Right forelimb (tissue), 1 donor: ENCODE measurements around the gene GYG1.
"Not testable (repeated sequence)": the region's sequence is repeated elsewhere in the genome, so short reads cannot be mapped to it uniquely, and the experiment has no call there.

Experiments
- DNase-seq: peaks from one replicate; pipeline ENCODE4 v3.0.0-alpha.2; 2018

Gene GYG1

DNA sequence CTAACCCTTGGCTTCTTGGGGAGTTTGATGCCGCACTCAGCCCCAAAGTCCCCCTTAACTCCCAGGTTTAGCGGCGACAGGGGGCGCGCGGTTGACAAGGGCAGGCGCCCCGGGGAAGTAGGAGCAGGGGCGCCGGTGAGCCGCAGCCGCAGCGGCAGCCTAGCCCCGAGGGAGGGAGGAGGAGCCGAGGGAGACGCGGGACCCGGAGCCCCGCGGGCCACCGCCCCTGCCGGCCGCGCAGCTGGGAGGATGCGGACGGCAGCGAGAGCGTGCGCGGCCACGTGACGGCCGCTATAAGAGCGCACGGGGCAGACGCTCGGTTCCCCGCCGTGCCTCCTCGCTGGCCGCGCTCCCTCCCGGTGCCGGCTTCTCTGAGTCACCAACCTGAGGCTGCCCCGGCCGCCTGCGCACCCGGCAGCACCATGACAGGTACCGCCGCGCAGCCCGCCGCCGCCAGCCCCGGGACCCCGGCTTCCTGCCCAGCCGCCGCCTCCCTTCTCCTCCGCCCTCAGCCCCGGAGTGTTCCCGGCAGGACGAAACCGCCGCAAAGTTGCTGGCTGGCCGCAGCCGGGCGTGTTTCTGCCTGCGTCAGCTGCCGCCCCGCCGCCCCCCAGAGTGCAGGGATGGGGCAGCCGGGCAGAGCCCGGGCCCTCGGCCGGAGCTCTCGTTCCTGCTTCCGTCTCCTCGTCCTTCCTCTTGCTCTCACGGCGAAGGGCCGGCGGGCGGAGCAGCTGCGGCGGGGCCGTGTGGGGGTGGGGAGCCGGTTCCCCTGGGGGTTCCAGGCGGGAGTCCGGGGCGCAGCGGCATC lies at the start of gene GYG1:
Gene GYG1, plus strand, starts transcription at position 322 of the 808 bp plus-strand sequence. Its CDS starts 101 bp downstream, at position 423.
- peak; percentile 84 for DNase-seq

GRCh38 chr3:148943506-148944205 lies 47.7 kb upstream of the GYG1 start:
- no peak for DNase-seq

DNA sequence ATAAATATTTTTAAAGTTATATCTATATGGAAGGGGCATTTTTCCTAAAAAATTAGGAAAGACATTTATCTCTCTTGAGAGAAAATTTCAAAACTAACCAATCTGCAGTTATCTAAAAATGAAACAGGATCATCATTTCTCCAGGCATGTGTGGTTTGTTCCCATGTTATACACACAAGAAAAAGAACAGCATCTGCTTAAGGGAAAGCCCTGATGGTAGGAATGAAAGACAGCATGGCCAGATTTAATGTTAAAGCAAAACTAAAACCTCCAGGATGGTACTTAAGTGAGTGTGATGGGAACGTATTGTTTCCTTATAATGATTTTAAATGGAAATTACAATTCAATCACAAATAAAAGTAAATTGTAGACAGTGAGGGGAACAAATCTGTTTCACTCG lies 46.2 kb upstream of the GYG1 start:
- no peak for DNase-seq

DNA sequence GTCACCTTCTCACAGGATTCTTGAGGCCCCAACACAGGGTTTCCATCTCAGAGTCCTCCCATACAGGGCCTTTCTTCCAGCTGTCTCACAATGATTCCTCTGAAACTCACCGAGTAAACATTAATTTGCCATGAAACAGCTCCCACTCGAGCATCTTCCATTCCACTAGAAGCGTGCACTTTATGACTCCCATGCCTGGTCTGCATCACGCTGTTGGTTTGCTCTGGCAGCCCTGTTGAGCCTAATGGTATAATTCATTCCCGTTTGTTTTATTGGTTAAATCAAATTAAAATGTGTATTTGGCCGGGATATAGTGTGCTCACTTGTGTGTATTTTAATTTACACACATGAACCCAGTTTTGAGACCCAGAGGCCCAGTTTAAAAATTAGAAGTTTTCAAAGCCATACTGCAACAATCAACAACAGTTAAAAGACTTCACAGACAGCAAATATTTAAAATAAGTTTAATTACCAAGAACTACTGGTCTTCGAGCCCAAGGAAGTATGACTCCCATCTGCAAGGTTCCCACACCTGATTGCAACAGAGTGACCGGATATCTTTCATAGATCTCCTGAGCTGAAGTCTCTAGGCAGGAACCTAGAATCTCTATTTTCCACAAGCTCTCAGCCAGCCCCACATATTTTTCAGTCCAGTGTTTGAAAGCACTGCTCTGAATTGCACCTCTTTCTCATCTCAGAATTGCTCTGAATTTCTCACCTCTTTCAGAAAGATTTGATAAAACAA lies 42.3 kb upstream of the GYG1 start:
- DNase-seq, result no peak

DNA sequence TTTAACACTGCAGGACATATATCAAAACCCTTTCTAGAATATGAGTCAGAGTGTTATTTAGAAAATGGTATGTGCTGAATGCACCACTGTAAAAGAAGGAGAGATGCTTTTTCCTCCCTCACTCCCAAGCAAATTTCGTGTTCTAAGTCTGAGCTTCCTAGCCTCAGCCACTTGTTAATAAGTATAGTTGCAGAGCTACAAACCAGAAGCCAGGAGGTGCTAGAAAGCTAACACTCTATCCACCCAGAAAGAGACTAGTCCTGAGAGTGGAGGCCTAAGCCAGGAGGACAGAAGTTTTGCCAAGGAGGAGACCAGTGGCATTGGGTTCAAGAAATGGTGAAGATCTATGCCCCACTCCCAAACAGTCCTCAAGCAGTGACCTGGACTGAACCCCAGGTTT lies 40.5 kb upstream of the GYG1 start:
- no peak for DNase-seq

GRCh38 chr3:148951599-148952361 lies 39.6 kb upstream of the GYG1 start:
- DNase-seq, result no peak

DNA sequence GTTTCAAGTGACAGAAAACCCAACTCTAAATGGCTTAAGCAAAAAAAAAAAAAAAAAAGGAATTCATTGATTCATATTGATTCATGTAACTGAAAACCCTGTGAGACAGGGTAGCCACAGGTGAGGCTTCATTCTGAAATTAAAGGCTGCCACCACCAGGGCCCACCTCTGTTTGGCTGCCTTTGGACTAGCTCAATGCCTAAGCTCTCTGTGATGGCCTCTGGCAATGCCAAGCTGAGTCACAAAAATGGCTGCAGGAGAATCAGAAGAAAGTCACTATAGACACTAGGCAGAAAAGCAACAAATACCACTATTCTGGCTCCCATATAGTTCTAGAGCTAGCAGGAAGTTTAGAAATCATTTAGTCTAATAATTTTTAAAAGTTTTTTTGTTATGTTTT lies 38.2 kb upstream of the GYG1 start:
- DNase-seq, result no peak

GRCh38 chr3:148954981-148955380 lies 36.4 kb upstream of the GYG1 start:
- DNase-seq, result no peak

- DNase-seq, result peak; percentile 47
Observed at GRCh38 chr3:148955544-148956346, 35.6 kb upstream of the GYG1 start.

GRCh38 chr3:148957586-148957985 lies 33.8 kb upstream of the GYG1 start:
- DNase-seq, result no peak

- no peak for DNase-seq
Observed at GRCh38 chr3:148958696-148959095, 32.6 kb upstream of the GYG1 start.

DNA sequence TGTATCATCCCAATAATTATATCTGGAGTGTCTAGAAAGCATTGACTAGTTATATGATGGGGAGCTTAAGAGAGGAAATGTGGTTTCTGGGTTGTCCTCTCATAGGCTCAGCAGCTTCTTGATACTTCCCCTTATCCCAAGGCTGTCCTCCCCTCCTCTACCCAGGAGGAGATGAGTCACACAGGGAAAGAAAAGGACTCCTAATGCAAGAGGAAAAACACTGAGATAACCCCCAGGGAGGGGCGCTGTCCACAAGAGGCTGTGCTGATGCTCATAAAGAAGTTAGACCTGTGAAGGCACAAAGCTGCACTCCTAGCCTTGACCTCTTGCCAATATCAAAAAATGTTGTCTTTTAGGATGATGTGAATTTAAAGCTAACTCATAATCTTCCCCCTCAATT lies 28.8 kb upstream of the GYG1 start:
- DNase-seq, result no peak

DNA sequence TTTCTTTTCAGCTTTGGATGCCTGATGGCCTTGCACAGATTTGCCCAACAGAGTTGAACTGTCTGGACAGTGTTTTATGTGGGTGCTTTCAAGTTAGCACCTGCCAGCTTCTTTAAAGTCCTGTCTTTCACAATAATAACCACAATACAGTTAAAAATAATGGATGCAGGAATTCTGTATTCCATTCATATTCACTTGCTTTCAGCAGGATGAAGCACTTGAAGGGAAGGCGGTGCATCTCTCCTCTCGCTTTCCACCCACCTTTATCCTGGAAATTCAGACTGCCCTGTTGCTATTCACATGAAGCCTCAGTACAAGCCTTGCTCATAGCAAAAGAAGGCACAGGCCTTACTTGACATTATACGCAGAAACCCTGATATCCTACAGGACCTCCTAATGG lies 26.5 kb upstream of the GYG1 start:
- DNase-seq, result no peak

- no peak for DNase-seq
Observed at GRCh38 chr3:148968321-148968720, 23.0 kb upstream of the GYG1 start.

- no peak for DNase-seq
Observed at GRCh38 chr3:148970271-148970670, 21.1 kb upstream of the GYG1 start.

DNA sequence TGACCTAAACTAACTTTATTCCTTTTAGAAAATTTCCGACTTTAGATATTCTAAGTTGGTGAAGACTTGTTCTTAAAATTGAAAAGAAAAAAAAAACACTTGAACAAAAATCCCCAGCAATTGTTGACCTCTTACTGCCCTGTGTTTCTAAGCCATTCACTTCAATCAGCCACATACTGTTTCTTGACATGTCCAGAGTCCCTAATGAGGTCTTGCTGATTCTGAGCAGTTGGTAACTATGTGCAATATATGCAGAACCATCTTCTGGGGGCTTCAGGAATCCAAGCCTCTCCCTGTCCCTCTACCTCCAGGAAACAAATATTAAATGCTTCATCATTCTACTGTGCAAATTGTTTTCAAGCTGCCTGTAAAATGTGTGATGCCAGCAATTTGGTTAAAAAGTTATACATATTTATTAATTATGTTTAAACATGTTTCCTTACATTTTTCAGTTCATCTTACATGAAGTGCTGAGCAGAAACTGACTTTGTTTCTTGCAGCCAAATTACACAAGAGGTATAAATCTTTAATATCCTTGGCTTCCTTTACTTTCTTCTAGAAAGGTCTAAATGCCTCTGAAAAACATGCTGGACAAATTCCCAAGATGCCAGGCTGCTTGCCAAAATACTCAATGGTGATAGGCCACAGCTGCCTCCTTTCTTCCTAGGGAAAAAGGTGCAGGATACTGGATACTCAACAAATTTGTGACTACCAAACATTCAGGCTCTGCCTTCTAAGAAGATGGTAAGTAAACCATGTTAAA lies 19.8 kb upstream of the GYG1 start:
- DNase-seq, result no peak

DNA sequence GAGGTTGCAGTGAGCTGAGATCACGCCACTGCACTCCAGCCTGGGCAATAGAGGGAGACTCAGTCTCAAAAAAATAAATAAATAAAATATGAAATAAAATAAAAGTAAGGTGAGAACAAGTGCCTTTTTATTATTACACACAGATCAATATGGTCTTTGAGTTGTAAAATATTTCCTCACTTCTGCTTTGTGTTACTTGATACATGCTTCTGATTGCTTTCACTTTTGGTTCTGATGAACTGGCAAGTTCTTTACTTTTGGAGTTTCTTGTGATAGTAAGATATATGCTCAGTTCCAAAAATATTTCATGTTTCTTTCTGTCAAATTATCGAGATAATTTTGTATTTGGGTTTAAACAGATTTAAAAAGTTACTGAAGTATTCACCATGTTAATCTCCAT lies 16.6 kb upstream of the GYG1 start:
- DNase-seq, result no peak

DNA sequence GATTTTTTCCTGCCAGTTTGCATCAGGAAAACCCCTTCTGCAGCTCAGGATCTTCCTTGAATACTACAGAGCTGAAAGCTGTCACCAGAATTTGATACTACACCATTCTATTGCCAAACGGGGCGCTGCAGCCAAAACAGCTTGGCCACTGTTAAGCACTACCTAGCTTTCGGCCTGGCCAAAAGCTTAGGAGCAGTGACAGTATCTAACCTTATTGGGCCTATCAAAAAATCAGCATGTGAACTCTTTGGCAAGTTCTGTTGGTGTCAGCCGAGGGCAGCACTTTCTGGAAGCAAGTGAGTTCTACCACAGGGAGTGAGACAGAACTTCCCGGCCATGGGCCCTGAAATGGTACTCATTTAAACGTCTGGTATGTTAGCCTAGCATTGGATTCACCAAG lies 16.1 kb upstream of the GYG1 start:
- no peak for DNase-seq

DNA sequence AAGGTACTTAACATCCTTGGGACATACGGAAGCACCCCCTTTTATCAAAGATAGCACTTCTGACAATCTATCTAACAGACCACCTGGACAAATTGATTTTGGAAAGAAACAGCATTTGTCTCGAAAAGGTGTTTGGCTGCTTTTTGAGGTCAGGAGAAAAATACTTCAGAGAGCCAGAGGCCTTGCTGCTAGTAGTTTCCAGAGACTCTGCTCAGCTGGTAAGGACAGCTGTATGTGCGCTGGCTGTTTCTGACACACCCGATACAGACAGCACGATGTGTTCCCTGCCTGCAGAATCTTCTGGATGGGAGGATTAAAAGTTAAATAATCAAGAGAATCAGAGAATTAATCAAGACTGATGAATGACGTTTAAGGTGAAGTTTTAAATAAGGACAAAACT lies 15.6 kb upstream of the GYG1 start:
- no peak for DNase-seq

- DNase-seq, result no peak
Observed at GRCh38 chr3:148981273-148981672, 10.1 kb upstream of the GYG1 start.

DNA sequence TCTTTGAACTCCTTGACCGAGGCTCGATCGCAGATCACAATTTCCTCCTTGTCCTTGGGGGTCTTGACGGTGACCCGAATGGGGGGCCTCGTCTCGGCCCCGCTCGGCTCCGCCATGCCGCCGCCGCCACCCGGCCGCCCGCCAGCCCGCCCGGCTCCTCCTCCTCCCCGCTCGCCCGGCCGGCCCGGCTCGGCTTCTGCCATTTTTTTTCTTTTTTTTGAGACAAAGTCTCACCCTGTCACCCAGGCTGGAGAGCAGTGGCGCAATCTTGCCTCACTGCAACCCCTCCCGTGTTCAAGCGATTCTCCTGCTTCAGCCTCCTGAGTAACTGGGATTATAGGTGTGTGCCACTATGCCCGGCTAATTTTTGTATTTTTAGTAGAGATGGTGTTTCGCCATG lies 3.8 kb upstream of the GYG1 start:
- DNase-seq, result not testable (repeated sequence)
